GM19035 (cell line): ENCODE data around the gene ASTN2.

Experiments
- ATAC-seq: cut with Tn5 transposase; IDR thresholded peaks from one replicate; pipeline ENCODE4 v1.9.1; 2021; ENCODE audit not compliant: unreplicated experiment

Gene ASTN2

GRCh38 chr9:117253261-117253660 lies 161.6 kb downstream of the ASTN2 start:
- ATAC-seq, result no peak

DNA sequence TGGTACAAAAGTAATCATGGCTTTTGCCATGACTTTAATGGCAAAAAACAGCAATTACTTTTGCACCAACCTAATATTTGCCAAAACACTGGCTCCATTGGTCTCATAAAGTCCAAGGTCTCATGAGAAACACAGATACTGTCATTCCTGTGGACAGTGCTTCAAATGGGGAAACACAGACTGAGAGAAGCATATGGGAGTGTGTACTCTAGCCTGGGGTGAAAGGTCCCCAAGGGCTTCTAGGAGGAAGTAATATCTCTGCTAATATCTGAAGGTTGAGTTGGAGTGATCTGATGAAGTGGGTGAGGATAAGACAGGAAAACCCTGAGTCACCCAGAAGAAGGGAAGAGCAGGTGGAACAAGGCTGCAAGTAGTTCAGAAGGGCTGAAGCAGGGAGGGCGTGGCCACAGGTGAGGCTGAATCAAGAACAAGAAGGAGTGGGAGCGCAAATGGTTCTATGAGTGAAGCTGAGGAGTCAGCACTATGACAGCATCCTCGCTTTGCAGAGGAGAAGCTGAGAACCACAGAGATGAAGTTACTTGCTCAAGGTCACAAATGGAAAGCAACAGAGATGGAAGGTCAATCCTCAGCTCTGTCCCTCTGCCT lies 164.1 kb downstream of the ASTN2 start:
- ATAC-seq, result no peak

- no peak for ATAC-seq
Observed at GRCh38 chr9:117249799-117250198, 165.1 kb downstream of the ASTN2 start.

DNA sequence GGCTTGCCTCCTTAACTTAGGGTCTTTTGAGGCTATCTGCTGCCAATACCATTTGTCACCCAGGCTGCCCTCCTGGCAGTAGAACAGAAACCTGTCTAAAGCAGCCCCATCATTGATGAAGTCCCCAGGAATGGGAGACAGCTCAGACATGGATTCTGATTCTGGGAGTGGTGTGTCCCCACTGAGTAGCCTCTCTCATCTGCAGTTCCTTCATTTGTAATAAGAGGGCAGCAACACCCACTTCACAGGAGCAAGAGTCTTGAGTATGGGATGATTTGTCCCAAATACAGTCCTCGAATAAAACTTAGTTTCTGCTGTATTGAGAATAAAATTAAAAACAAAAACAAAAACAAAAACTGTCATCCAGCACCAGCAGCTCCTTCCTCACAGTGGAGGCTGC lies 167.6 kb downstream of the ASTN2 start:
- ATAC-seq, result no peak

GRCh38 chr9:117245175-117245829 lies 169.6 kb downstream of the ASTN2 start:
- no peak for ATAC-seq

- no peak for ATAC-seq
Observed at GRCh38 chr9:117242082-117242481, 172.8 kb downstream of the ASTN2 start.

DNA sequence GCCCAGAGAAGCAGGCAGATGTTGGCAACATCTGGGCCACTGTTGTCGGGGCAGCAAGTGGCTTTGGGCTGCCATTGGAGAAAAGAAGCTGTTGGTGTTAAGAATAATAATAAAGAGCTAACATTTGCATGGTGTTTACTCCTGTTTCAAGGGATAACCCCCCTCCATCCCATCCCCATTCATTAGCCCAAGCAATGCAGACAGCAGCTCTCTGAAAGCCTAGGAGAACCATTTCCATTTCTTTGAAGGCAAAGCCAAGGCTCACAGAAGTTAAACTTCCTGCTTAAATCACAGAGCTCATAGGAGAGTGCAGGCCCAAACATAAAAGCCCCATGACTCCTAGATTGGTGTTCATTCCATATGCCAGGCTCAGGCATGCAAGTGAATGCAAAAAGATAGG lies 175.4 kb downstream of the ASTN2 start:
- ATAC-seq, result no peak

GRCh38 chr9:117234103-117234502 lies 180.8 kb downstream of the ASTN2 start:
- ATAC-seq, result no peak

GRCh38 chr9:117233016-117233415 lies 181.8 kb downstream of the ASTN2 start:
- no peak for ATAC-seq

DNA sequence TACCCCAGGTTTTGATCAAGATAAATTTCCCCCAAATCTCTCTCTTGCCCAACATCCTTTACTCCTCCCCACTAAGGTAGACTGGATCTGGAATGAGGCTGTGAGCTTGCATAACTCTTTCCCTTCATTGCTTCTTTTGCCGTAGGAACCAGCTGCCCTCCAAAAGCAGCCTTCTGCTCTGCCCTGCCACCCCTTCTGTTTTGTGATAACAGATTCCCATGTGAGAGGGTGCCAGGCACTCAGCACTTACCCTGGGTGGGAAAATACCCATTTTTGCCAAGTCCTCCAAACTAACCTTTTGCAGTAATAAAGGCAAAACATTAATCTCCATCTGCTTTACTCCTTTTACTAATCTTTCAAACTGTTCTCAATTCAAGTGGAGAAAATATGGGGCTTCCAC lies 182.6 kb downstream of the ASTN2 start:
- ATAC-seq, result no peak

DNA sequence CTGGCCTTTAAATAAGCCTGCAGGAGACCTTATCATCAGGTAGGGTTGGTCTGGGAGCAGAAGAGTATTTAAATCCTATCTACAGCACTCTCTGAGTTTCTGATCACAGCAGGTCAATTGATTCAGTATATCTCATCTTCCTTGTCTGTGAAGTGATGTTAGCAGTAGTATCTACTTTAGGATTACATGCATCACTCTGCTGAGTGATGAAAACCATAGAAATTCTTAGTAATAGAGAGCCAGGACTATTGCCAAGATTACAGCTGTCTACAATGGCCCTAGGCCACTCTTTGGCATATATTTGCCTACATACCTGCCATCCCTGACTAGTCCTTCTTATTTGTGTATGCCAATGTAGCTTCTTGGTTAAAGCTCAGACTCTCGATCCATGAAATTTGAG lies 183.8 kb downstream of the ASTN2 start:
- no peak for ATAC-seq

DNA sequence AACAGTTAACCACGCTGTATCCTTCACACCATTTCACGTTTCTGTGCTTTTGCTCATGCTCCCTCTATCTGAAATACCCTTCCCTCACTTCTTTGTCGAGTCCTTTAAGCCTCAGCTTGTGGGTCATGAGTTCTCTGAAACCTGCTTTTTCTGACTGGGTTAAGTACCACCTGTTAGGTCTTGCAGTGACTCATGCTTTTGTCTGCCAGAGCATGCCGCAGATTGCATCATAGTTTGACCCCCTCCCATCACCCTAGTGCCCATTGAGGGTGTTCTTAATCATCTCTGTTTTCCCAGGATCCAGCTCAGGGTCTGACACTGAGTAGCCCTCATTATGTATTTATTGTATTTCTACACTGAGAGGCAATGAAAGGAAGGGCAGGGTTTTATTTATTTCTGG lies 190.2 kb downstream of the ASTN2 start:
- ATAC-seq, result no peak

- ATAC-seq, result no peak
Observed at GRCh38 chr9:117218951-117219350, 195.9 kb downstream of the ASTN2 start.

DNA sequence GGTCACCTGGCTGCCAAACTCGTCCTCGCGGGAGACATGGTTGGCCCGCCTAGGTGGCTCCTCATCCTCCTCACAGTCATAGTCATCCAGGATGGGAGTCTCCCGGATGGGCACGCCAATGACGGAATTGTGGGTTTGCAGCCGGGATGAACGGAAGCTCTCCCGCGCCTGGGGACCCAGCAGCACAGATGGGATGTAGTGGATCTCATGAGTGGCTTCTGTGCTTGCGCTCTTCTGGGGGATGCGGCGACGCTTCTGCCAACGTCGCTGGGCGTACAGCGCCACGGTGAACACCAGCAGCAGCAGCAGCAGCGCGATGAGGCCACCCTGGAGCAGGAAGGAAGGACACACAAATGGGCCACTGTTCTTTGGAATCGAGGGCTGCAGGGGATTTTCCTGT lies 200.4 kb downstream of the ASTN2 start:
- ATAC-seq, result no peak

DNA sequence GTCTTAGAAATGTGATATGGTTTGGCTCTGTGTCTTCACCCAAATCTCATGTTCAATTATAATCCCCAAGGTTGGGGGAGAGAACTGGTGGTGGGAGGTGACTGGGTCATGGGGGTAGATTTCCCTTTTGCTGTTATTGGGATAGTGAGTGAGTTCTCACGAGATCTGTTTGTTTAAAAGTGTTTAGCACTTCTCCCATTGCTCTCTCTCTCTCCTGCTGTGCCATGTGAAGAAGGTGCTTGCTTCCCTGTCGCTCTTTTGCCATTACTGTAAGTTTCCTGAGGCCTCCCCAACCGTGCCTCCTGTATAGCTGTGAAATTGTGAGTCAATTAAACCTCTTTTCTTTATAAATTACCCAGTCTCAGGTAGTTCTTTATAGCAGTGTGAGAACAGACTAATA lies 203.6 kb downstream of the ASTN2 start:
- ATAC-seq, result no peak

DNA sequence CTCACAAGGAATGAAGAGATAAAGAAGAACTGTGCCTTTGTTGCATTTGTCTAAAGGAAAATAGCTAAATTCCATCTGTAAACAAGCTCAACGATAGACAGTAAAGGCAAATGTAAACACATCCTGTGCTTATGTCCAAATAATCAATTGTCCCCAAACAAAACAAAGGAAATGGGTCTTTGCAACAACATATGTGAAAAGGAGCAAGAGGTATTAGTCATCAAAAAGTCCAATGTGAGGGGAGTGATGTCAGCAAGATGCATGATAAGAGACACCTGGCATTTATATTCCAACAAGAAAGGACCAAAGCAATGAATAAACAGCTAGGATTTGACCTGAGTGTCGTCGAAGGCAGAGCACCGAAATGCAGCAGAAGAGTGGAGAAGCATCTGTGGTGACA lies 209.1 kb downstream of the ASTN2 start:
- no peak for ATAC-seq

DNA sequence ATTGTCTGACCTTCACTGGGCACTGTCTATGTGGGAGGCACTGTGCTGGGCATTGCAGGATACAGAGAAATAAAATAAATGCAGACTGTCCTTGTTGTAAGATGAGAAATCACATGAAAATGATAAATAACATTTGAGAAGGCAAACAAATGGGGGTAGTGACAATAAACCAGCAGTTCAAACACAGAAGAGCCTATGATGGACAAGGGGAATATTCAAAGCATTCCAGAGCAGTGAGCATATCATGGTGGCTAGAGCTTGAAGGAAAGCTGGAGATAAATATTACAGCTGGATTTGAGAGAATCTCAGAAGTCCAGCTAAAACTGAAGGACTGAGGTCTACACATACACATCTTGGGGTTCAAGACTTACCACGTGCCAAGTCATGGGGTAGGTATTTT lies 209.9 kb downstream of the ASTN2 start:
- no peak for ATAC-seq

DNA sequence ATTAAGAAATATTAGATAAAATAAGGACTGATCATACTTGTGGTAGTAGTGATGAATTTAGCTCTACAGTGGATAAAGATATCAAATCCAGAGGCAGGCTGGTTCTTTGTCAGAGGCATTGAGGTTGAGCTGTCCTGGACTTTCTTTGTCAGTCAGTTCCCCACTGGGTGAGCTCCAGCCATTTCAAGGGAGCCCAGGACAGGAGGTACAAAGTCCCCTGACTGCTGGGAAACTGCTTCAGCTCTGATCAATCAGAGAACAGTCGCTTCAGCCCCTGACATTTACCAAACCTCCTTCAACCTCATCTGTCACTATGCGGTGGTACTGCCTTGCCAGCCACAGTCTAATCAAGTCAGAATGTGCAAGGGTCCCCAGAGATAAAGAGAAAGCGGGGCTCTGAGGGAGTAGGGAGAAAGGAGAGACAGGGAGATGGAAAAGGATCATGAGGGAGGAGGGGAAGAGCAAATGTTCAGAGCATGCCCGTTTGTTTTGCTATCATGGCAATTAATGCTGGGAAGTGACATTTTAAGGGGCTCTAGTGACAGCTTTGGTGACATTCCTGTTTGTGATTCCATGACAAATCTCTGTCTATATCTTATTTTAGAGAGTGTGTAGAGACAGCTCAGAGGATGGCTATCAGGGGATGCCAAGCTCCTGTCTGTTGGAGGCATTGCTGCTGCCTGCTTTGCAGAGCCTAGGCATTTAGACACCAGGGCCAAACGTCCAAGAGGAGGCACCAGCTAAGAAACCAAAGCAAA lies 223.2 kb downstream of the ASTN2 start:
- no peak for ATAC-seq

GRCh38 chr9:117189121-117189520 lies 225.7 kb downstream of the ASTN2 start:
- no peak for ATAC-seq

GRCh38 chr9:117188394-117188793 lies 226.5 kb downstream of the ASTN2 start:
- no peak for ATAC-seq

- ATAC-seq, result no peak
Observed at GRCh38 chr9:117187498-117187897, 227.4 kb downstream of the ASTN2 start.

DNA sequence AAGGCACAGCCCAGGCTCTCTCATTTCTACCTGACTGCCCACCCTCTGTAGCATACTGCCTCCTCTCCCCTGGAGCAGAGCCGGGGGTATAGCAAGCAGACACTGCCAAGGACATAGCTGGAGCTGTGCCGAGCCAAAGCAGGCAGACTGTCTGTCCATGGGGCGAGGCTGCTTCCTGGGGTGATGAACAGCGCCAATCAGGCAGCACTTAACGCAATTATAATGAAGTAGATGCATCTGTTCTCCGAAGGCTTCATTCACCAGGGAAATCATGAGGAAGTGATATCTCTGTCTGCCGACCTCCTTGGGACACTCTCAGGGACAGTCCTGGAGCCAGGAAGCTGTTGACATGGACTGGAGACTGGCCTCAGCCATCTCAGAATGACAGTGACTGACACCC lies 230.7 kb downstream of the ASTN2 start:
- no peak for ATAC-seq
